ENCODE results near the gene PRUNE2.
"Not testable (repeated sequence)": the region's sequence is repeated elsewhere in the genome, so short reads cannot be mapped to it uniquely, and the experiment has no call there.

PRUNE2 gene

DNA sequence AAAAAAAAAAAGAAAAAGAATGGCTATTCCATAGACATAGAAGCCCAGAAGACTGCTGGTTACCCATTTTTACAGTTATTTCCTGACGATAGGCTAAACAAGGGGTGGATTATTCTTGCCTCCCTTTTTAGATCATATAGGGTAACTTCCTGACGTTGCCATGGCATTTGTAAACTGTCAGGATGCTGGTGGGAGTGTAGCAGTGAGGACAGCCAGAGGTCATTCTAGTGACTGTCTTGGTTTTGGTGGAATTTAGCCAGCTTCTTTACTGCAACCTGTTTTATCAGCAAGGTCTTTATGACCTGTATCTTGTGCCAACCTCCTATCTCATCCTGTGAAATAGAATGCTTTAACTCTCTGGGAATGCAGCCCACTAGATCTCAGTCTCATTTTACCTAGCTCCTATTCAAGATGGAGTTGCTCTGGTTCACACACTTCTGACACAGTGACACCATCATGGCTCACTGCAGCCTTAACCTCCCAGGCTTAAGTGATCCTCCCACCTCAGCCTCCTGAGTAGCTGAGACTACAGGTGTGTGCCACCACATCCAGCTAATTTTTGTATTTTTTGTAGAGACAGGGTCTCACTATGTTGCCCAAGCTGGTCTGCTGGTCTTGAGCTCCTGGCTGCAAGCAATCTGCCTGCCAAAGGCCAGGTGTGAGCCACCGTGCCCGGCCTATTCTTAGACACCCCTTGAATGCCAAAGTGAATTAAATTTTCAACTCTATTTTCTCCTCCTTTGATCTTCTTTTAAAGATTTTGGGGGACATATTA, 311.8 kb downstream of the PRUNE2 start:
- ATAC-seq (replicated peaks; ENCODE audit: extremely low read depth, poor library complexity, severe bottlenecking), result not testable (repeated sequence)

DNA sequence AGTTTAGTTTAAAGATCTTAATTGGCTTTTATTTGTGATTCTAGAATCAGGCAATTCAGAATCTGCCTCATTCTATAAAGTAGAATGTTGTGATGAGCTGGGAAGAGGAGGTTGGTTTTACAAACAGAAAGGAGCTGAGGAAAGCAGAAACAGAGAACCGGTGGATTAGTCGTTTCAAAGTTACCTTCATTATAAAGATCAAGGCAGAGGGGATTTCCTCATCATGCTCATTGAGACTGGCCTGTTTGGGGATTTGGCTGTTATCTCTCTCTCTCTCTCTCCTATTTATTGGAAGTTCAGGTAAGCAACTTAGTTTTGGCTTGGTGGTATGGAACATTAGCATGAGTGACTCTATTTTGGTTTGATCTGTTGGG, 313.0 kb downstream of the PRUNE2 start:
- H3K4me1 Mint-ChIP-seq, result no peaks in the 10 kb centered on the region
- no peak overlapping the region for H3K27ac Mint-ChIP-seq (ENCODE audit: low read depth)
- no peaks in the 10 kb centered on the region for H3K27me3 Mint-ChIP-seq
- ATAC-seq (replicated peaks; ENCODE audit: extremely low read depth, poor library complexity, severe bottlenecking), result no peak
- no peaks in the 10 kb centered on the region for H3K9me3 Mint-ChIP-seq
- no peak overlapping the region for H3K4me3 Mint-ChIP-seq
- DNase-seq (ENCODE audit: low spot score in 2 of 2), result no peak
- peaks cover 2% of the 10 kb centered on the region for H3K36me3 Mint-ChIP-seq (ENCODE audit: insufficient read depth)

More for the DNA sequence above, 311.8 kb downstream of the PRUNE2 start:
- not testable (repeated sequence) for DNase-seq (ENCODE audit: low spot score in 2 of 2); H3K9me3 Mint-ChIP-seq; H3K4me3 Mint-ChIP-seq; H3K36me3 Mint-ChIP-seq (ENCODE audit: insufficient read depth); H3K27me3 Mint-ChIP-seq; H3K4me1 Mint-ChIP-seq; H3K27ac Mint-ChIP-seq (ENCODE audit: low read depth)

DNA sequence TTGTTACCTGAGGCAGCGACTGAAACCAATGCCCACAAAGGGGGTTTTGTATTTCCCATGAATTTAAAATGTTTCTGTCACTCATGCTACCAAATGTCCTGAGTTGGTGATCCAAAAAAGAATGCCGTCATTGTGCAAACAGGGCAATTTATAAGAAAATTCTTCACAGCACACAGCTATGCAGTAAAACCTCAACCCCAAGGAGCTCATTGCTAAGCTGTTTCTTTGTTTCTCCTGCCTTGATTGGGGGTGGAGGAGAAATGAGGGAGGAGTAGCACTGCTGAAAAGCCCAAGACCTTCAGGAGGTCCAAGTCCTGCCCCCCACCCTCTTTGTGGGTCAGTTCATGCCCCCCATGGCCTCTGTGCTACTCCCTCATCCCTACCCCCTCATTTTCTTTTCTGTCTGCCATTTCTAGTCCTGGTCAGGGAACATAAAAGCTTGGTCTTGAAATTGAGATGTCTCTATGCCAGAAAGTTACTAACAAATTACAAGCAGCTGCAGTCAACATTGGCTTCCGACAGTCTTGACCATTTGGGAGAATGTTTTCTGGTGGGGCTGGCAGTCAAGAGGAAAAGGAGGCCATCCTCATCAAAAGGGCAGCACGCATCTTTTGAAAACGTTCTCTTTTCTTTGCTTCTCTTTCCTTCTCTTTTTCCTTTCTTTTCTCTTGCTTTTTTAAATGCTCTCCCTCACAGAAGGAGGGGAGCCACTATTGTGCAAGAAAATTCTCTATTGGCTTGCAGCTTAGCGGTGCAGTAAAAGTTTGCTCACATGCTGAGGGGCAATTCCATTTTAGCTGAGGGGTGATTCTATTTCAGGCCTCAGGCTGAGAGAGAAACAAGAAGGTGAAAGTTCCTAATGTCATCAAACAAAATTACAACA, 313.6 kb downstream of the PRUNE2 start:
- Mint-ChIP-seq H3K9me3 (no peaks in the 10 kb centered on the region), H3K27me3 (no peaks in the 10 kb centered on the region), H3K36me3 (ENCODE audit: insufficient read depth) (peaks cover 2% of the 10 kb centered on the region), H3K4me3 (no peak overlapping the region), H3K4me1 (peaks cover 4% of the 10 kb centered on the region), H3K27ac (ENCODE audit: low read depth) (no peak overlapping the region)
- ATAC-seq (replicated peaks; ENCODE audit: extremely low read depth, poor library complexity, severe bottlenecking), result no peak
- DNase-seq (ENCODE audit: low spot score in 2 of 2), result no peak

DNA sequence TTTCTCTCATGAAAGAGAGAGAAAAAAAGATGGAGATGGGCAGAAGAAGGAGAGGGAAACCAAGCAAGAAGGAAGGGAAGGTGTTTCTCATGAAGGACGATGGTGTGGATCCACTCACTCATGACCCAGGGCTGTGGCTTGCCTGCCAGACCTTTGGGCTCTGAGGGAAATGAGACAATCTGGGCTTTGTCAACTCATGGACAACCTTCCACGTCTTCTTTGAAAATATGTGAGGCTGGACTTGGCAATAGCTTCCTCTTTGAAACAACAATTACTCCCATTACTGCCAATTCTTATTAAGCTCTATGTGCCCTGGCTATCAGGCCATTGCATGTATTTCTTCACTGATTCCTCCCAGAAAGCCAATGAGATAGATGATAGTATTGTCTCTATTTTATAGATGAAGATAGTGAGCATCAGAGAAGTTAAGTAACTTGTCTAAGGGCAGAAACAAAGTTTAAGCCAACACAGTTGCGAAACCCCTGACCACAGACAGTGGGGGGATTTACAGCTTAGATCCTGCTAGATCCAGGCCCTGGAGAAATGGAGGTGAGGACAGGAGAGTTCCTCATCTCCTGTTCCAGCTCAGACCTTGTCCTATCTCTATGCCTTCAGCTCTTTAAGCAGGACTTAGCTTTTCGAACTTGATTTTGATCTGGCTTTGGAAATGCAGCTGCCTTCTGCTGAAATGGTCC, 314.5 kb downstream of the PRUNE2 start:
- no peaks in the 10 kb centered on the region for H3K9me3 Mint-ChIP-seq
- peaks cover 6% of the 10 kb centered on the region for H3K4me1 Mint-ChIP-seq
- H3K4me3 Mint-ChIP-seq, result no peak overlapping the region
- peaks cover 2% of the 10 kb centered on the region for H3K36me3 Mint-ChIP-seq (ENCODE audit: insufficient read depth)
- DNase-seq (ENCODE audit: low spot score in 2 of 2), result no peak
- H3K27ac Mint-ChIP-seq (ENCODE audit: low read depth), result no peak overlapping the region
- H3K27me3 Mint-ChIP-seq, result no peaks in the 10 kb centered on the region
- no peak for ATAC-seq (replicated peaks; ENCODE audit: extremely low read depth, poor library complexity, severe bottlenecking)

DNA sequence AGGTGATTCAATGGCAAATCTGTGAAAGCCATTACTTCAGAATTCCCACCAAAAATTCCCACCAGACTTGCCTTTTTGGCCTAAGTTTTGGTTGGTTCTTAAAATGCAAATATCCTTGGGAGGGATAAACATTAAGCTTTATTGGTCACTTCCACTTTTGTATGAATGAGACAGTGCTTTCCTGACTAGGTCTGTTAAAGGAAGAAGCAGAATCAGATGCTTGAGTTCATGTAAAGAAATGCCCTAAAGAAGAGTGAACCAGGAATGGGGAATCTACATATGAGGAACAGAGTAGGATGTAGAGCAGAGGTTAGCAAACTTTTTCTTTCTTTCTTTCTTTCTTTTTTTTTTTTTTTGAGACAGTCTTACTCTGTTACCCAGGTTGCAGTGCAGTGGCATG, 317.6 kb downstream of the PRUNE2 start:
- Mint-ChIP-seq H3K27me3 (no peaks in the 10 kb centered on the region), H3K36me3 (ENCODE audit: insufficient read depth) (no peaks in the 10 kb centered on the region), H3K27ac (ENCODE audit: low read depth) (no peak overlapping the region), H3K4me1 (peaks cover 6% of the 10 kb centered on the region), H3K4me3 (no peak overlapping the region), H3K9me3 (no peaks in the 10 kb centered on the region)
- DNase-seq (ENCODE audit: low spot score in 2 of 2), result no peak
- no peak for ATAC-seq (replicated peaks; ENCODE audit: extremely low read depth, poor library complexity, severe bottlenecking)

DNA sequence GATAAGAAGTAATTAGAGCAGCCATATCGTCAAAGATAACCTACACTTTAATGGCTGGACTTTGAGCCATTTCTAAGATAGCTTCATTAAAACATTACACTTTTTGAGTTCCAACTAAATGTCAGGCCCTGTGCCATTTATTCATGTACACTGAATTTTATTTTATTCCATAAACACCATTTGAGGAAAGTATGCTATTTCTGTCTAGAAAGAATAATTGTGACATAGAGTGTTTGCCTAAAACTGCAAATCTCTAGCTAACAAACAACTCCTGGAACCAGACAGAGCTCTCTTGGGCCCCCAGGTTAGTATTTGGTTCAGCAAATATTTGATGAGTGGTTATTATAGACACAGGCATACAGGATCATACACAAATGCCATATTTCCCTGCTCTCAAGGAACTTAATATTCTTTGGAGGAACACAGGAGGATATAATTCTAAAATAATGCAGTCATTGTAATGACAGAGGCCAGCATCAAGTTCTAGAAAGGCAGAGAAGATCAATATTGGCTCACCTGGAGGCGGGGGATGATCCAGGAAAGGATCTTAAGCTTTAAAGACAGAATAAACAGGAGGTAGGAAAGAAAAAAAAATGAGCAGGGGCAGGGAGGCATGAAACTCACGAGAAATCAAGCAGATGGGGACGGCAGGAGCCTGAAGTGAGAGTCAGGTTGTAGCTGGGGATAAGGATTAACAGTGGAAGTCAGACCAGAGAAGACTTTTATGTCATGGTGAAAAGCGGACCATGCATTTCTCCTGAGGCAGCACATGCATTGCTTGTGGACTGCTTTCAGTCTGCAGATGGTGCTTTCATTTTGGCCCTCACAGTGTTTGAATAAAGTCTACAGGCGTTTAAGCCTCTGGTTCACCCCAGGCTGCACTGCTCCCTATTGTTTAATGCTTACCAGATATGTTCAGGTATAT, 319.3 kb downstream of the PRUNE2 start:
- Mint-ChIP-seq H3K27me3 (no peaks in the 10 kb centered on the region), H3K9me3 (no peaks in the 10 kb centered on the region), H3K36me3 (ENCODE audit: insufficient read depth) (no peaks in the 10 kb centered on the region), H3K4me3 (no peak overlapping the region), H3K4me1 (peaks cover 6% of the 10 kb centered on the region), H3K27ac (ENCODE audit: low read depth) (peak overlapping the region; percentile 9)
- DNase-seq (ENCODE audit: low spot score in 2 of 2) (no peak), ATAC-seq (replicated peaks; ENCODE audit: extremely low read depth, poor library complexity, severe bottlenecking) (no peak)

DNA sequence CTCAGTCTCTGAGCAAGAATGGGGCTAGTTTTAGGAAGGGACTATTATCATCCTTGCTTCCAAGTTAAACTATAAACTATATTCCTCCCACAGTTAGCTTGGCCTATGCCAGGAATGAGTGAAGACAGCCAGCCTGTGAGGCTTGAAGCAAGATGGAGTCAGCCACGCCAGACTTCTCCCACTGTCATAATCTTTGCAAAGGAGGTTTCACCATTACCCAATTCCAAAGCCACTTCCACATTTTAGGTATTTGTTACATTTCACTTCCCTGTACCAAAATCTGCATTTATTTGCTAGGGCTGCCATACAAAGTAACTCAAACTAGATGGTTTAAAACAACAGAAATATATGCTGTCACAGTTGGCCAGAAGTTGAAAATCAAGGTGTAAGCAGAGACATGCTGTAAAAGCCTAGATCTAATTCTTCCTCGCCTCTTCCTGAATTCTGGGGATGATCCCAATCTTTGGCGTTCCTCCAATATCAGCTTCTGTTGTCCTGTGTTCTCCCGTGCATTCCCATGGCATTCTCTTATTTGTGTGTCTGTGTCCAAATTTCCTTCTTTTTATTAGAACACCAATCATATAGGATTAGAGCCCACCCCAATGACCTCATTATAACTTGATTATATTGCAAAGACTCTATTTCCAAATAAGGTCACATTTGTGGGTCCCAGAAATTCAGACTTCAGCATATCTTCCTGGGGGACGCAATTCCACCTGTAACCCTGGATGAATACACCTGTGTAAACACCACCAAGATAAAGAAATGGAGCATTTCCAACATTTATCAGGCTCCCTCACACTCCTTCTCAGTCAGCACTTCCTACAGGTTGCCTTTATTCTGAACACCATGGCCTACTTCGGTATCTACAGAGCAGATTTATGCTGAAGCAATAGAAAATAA, 320.2 kb downstream of the PRUNE2 start:
- DNase-seq (ENCODE audit: low spot score in 2 of 2), result no peak
- no peaks in the 10 kb centered on the region for H3K9me3 Mint-ChIP-seq
- H3K27ac Mint-ChIP-seq (ENCODE audit: low read depth), result no peak overlapping the region
- no peak overlapping the region for H3K4me3 Mint-ChIP-seq
- H3K27me3 Mint-ChIP-seq, result no peaks in the 10 kb centered on the region
- H3K36me3 Mint-ChIP-seq (ENCODE audit: insufficient read depth), result no peaks in the 10 kb centered on the region
- H3K4me1 Mint-ChIP-seq, result peaks cover 6% of the 10 kb centered on the region
- ATAC-seq (replicated peaks; ENCODE audit: extremely low read depth, poor library complexity, severe bottlenecking), result no peak

DNA sequence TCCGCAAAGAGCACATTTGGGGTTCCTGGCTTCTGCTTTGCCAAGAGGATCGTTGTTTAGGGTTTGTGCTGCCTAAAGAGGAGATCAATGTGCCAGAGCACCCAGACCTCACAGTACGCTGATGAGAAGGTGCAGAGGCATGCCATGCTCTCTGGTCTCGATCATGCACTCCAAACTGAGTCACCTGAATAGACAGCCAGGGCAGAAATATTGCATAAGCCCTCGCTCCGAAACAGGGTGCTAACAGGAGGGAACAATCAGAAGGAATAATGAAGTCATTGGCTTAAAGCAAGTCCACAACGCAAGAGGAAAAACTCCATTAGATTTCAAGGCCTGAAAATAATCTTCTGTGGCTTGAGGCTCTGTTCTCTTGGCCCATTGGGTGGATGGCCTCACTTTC, 322.7 kb downstream of the PRUNE2 start:
- H3K9me3 Mint-ChIP-seq, result no peaks in the 10 kb centered on the region
- H3K4me3 Mint-ChIP-seq, result no peak overlapping the region
- ATAC-seq (replicated peaks; ENCODE audit: extremely low read depth, poor library complexity, severe bottlenecking), result no peak
- no peaks in the 10 kb centered on the region for H3K36me3 Mint-ChIP-seq (ENCODE audit: insufficient read depth)
- no peaks in the 10 kb centered on the region for H3K27me3 Mint-ChIP-seq
- no peak for DNase-seq (ENCODE audit: low spot score in 2 of 2)
- peaks cover 12% of the 10 kb centered on the region for H3K4me1 Mint-ChIP-seq
- H3K27ac Mint-ChIP-seq (ENCODE audit: low read depth), result no peak overlapping the region

DNA sequence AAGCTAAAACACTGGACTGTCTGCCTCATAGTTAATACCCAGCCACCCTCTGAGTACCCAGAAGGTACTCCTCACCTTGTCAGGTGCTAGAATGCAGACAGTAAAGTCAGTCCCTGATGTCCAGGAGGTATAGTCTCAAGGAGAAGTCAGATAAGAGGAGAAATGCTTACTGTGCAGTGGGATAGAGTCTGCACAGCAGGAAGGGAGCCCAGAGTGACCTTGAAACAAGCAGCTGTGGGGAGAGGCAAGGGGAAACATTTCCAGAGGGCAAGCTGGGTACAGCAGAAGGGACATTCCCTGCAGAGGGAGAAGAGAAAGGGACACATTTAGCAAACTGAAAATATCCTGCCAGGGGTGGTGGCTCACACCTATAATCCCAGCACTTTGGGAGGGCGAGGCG, 324.2 kb downstream of the PRUNE2 start:
- Mint-ChIP-seq H3K4me3 (no peak overlapping the region), H3K27me3 (no peaks in the 10 kb centered on the region), H3K9me3 (no peaks in the 10 kb centered on the region), H3K4me1 (peaks cover 18% of the 10 kb centered on the region), H3K27ac (ENCODE audit: low read depth) (no peak overlapping the region), H3K36me3 (ENCODE audit: insufficient read depth) (peaks cover 3% of the 10 kb centered on the region)
- no peak for DNase-seq (ENCODE audit: low spot score in 2 of 2)
- no peak for ATAC-seq (replicated peaks; ENCODE audit: extremely low read depth, poor library complexity, severe bottlenecking)

DNA sequence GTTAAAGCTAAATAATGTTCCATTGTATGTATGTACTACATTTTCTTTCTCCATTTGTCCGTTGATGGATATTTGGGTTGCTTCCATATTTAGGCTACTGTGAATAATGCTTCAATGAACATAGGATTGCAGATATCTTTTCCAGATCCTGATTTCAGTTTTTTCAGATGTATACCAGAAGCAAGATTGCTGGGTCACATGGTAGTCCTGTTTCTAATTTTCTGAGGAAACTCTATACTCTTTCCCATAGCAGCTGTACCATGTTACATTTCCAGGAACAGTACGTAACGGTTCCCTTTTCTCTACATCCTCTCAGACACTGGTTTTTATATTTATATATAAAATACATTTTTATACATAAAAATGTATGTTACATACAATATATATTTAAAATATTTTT, 325.1 kb downstream of the PRUNE2 start:
- Mint-ChIP-seq H3K36me3 (ENCODE audit: insufficient read depth) (peaks cover 7% of the 10 kb centered on the region), H3K4me3 (no peak overlapping the region), H3K4me1 (peaks cover 25% of the 10 kb centered on the region), H3K27ac (ENCODE audit: low read depth) (no peak overlapping the region), H3K27me3 (no peaks in the 10 kb centered on the region), H3K9me3 (no peaks in the 10 kb centered on the region)
- ATAC-seq (replicated peaks; ENCODE audit: extremely low read depth, poor library complexity, severe bottlenecking), result no peak
- DNase-seq (ENCODE audit: low spot score in 2 of 2), result no peak

DNA sequence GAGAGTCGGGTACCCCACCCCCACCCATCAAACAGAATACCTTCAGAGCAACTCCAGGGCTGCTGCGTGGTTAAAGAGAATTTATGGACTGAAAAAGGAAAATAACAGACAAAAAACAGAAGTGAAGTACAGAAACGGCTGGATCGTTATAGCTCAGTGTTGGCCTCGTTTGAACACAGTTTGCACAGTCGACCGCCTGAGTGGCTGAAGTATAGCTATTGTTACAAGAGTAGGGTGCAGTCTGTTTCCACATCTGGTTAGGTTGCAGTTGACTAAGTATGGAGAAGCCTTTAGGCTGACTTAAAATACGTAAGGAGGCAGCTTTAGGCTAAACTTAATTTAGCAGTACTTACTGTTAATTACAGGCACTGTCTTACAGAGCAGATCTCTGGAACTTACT, 325.7 kb downstream of the PRUNE2 start:
- no peak overlapping the region for H3K4me3 Mint-ChIP-seq
- DNase-seq (ENCODE audit: low spot score in 2 of 2) (no peak), ATAC-seq (replicated peaks; ENCODE audit: extremely low read depth, poor library complexity, severe bottlenecking) (no peak)
- no peaks in the 10 kb centered on the region for H3K9me3 Mint-ChIP-seq
- H3K4me1 Mint-ChIP-seq, result peaks cover 25% of the 10 kb centered on the region
- H3K27me3 Mint-ChIP-seq, result no peaks in the 10 kb centered on the region
- peaks cover 7% of the 10 kb centered on the region for H3K36me3 Mint-ChIP-seq (ENCODE audit: insufficient read depth)
- H3K27ac Mint-ChIP-seq (ENCODE audit: low read depth), result no peak overlapping the region

Data from central memory CD8-positive, alpha-beta T cell (primary cell).